BE2C (cell line): ENCODE data around the gene SIM1.

Experiments
- DNase-seq: peaks from one replicate; pipeline ENCODE4 v3.0.0-alpha.2; 2020
- H3K27me3 ChIP-seq: fragments of 250-450 bp; sonication (Bioruptor Pico); 2 replicates; pipeline ENCODE4 v1.5.1; 2020; ENCODE audit warnings: mild to moderate bottlenecking
- H3K36me3 ChIP-seq: fragments of 250-450 bp; sonication (Bioruptor Pico); 2 replicates; pipeline ENCODE4 v1.5.1; 2020; ENCODE audit warnings: mild to moderate bottlenecking
- H3K4me1 ChIP-seq: fragments of 250-450 bp; sonication (Bioruptor Pico); 2 replicates; pipeline ENCODE4 v1.5.1; 2020
- H3K4me3 ChIP-seq: 2 replicates; pipeline ENCODE4 v1.5.1; 2011; ENCODE audit warnings: low read depth, low read length
- H3K9me3 ChIP-seq: fragments of 250-450 bp; sonication (Bioruptor Pico); 2 replicates; pipeline ENCODE4 v1.5.1; 2020
- TF ChIP-seq, protein P1 (sequence below): IDR thresholded peaks from 2 replicates; pipeline ENCODE4 v1.5.1; 2012; ENCODE audit warnings: mild to moderate bottlenecking, low read depth, low read length

Gene SIM1

DNA sequence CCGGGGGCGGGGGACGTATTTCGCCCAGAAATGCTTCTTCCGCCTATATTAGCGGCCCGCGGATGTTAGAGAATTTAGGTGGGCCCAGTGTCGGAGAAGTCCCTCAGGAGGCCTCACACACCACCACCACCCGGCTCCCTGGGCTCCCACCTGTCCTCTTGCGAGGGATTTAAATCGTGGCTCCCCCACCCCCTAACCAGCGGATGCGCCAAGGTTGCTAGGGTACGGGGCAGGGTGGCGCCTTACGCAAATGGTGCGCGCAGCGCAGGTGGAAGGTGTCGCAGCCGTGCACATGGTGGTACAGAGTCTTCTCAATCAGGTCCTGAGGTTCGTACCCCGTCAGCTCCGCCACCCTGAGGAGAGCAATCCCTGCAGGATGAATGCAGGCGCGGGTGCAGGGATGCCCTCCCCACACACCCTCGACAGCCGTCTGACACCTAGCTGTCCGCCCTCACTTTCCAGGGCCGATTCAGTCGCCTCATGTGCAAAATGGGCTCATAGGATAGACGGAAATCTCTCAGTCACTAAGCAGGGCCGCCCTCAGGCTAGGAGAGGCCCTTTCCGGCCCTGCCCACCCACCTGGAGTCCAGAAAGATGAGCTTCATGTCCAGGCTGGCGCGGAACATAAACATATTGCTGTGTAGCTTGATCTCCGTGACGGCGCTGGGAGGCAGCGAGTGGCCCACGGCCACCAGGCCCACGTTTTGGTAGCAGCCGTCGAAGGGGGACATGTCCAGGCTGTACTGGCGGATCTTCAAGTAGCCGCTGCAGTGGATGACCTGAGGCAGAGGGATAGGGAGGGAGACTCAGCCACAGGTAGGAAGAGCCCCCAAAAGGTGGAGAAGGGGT is 16.6 kb downstream of the SIM1 start:
- TF ChIP-seq, protein P1, sequence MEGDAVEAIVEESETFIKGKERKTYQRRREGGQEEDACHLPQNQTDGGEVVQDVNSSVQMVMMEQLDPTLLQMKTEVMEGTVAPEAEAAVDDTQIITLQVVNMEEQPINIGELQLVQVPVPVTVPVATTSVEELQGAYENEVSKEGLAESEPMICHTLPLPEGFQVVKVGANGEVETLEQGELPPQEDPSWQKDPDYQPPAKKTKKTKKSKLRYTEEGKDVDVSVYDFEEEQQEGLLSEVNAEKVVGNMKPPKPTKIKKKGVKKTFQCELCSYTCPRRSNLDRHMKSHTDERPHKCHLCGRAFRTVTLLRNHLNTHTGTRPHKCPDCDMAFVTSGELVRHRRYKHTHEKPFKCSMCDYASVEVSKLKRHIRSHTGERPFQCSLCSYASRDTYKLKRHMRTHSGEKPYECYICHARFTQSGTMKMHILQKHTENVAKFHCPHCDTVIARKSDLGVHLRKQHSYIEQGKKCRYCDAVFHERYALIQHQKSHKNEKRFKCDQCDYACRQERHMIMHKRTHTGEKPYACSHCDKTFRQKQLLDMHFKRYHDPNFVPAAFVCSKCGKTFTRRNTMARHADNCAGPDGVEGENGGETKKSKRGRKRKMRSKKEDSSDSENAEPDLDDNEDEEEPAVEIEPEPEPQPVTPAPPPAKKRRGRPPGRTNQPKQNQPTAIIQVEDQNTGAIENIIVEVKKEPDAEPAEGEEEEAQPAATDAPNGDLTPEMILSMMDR = no peak
- DNase-seq = no peak
- Histone ChIP-seq H3K4me1 (no peaks in the 10 kb centered on the region), H3K27me3 (peaks cover 99% of the 10 kb centered on the region), H3K9me3 (no peaks in the 10 kb centered on the region), H3K36me3 (no peaks in the 10 kb centered on the region), H3K4me3 (no peak overlapping the region)

DNA sequence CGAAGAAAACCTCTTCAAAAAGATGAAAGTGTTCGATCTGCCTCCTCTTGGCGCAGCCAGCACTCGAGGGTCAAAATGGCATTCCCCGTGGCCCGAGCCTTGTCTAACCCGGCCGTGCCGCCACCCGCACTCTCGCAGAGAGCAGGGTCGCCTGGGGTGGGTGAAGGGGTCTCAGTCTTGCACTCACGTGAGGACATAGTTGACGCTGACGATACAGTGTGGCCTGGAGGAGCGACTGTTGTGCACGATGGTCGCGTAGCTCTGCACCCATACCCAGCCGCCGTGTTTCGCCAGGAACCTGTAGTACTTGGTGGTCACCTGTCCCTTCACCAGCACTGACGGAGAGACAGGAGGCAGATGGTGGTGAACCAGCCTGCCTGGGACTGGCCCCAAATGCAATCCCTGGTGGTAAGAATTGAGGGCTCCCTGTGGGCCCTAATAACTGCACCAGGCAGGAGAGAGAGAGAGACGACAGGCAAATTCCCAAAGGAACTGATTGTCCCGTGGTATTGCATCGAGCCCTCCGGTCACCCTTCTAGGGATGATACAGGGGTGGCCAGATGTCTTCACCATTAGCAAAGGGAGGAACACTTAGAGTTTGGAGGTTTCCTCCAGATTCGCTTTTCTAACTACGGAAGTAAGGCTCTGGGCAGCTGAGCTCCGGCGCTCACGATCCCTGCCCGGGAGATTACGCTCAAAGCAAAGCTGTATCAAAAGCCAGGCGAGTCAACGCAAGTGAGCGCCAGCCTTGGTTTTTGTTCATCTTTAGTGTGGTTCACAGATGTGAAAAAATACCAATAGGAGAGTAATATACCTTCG is 17.4 kb downstream of the SIM1 start:
- TF ChIP-seq, protein P1 = no peak
- H3K27me3 ChIP-seq = peaks cover 99% of the 10 kb centered on the region

DNA sequence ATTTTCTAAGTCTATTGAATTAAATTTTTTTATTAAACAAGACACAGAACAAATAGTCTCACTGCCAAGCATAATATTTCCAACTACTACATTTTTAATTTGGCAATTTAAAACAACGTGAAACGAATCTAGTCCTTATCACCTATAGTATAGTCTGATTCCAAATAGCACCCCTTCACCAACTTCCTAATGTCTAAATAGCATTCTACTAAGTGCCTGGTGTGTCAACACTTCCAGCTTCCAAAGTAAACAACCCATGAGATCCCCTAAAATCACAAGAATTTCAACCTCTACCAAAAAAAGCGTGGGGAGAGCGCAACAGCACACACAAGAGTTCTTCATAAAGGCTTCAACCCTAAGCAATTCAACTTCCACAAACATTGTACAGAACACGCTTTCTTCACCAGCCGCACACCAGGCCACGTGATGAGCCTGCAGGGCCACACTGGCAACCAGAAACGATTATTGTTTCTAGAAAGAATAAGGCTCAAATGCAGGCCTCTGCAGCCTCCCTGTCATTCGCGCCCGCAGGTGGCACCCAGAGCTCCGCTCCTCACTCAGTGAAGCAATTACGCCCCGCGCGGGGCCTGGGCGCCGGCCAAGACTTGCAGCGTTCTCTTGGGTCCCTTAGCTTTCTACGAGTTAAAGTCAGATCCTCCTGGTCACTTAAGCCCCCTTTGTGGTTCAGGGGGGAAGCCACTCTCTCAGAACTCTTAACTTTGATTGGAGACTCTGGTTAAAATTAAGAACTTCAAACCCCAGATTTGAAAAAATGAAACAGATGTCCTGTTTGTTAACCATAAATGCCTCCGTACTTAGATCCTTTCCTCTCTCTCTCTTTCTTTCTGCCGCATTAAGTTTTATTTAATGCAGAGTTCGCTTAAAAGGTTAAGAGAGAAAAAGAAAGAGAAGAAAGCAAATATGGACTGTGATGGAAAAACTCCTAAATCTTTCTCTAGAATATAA is 18.3 kb downstream of the SIM1 start:
- H3K36me3 ChIP-seq = no peaks in the 10 kb centered on the region
- no peaks in the 10 kb centered on the region for H3K4me1 ChIP-seq
- DNase-seq = peak; percentile 22
- TF ChIP-seq, protein P1 = no peak
- peaks cover 97% of the 10 kb centered on the region for H3K27me3 ChIP-seq
- no peaks in the 10 kb centered on the region for H3K9me3 ChIP-seq
- H3K4me3 ChIP-seq = no peak overlapping the region

More for the DNA sequence above, 17.4 kb downstream of the SIM1 start:
- Histone ChIP-seq H3K9me3 (no peaks in the 10 kb centered on the region), H3K4me1 (no peaks in the 10 kb centered on the region), H3K36me3 (no peaks in the 10 kb centered on the region), H3K4me3 (no peak overlapping the region)
- DNase-seq = no peak

DNA sequence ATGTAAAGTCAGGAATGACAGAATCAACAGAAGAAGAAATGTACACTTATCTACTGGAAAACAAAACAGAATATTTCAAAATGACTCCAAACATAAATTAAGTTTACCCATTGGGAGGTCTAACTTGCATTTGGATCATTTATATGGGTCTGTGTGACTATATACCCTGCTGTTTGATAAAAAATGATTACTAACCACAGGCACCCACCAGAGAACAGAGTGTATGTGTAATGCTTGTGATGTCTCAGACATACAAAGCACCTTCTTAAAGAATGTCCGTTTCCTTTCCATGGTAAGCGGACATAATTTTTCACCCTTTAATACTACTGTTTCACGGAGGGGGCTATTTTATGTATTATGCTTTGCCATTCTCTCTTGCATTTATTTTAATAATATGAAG is 19.2 kb downstream of the SIM1 start:
- Histone ChIP-seq H3K27me3 (peaks cover 97% of the 10 kb centered on the region), H3K9me3 (no peaks in the 10 kb centered on the region), H3K4me1 (no peaks in the 10 kb centered on the region), H3K36me3 (no peaks in the 10 kb centered on the region), H3K4me3 (no peak overlapping the region)
- DNase-seq = no peak
- TF ChIP-seq, protein P1 = no peak

DNA sequence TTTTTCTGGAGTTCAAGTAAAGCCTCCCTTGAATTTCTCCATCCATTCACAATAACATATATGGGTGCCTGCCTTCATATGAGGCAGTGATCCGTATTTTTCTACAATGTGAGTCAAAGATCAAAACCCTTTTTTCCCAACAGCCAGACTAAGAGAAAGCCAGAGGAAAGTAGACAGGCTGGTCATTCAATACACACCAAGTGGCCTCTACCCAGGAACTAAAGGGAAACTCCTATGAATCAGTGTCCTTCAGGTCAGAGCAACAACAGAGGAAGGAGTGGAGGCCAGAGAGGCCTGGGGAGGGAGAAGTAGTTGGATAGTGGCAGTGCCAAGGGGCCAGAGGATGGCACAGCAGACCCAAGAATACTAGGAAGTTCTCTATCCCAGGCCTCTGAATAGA is 23.8 kb downstream of the SIM1 start:
- Histone ChIP-seq H3K36me3 (no peaks in the 10 kb centered on the region), H3K9me3 (no peaks in the 10 kb centered on the region), H3K4me1 (no peaks in the 10 kb centered on the region), H3K4me3 (no peak overlapping the region), H3K27me3 (peaks cover 63% of the 10 kb centered on the region)
- TF ChIP-seq, protein P1 = no peak
- DNase-seq = no peak
